Measurements from ENCODE around the gene PBX1. TPM values are rescaled to one million over a fixed set of nuclear protein-coding genes. Genes with fewer than 3 reads are reported as not detected.

The PBX1 gene
- total and polyA plus RNA-seq, 2 donors (not counting 3 experiments of a cell fraction or from before 2014, with no cell fraction given), result 10.7 to 24.1 TPM

GRCh38 chr1:164516591-164516990, 42.4 kb upstream of the PBX1 start:
- DNase-seq (ENCODE audit: low read depth, low spot score), result no peak
- Histone ChIP-seq H3K4me2 (ENCODE audit: insufficient read depth, low read length) (no peak overlapping the region), H3K4me1 (ENCODE audit: control insufficient read depth, extremely low read depth, insufficient read depth, low read length) (no peaks in the 10 kb centered on the region), H3K27me3 (ENCODE audit: control insufficient read depth in 2 of 2, insufficient read depth in 2 of 2, low read length in 2 of 2) (no peaks in the 10 kb centered on the region), H4K20me1 (replicated peaks; ENCODE audit: control insufficient read depth, extremely low read depth, insufficient read depth, low read length) (no peaks in the 10 kb centered on the region), H3K36me3 (ENCODE audit: control insufficient read depth in 2 of 2, extremely low read depth in 1 of 2, insufficient read depth in 2 of 2, low read length in 2 of 2) (no peaks in the 10 kb centered on the region), H3K4me3 (replicated peaks in 1 of 3; ENCODE audit: insufficient read depth in 1 of 3, low read depth in 1 of 3, low read length in 3 of 3) (no peak overlapping the region), H3K9me3 (replicated peaks; ENCODE audit: control insufficient read depth, insufficient read depth, low read length) (no peaks in the 10 kb centered on the region), H3K79me2 (ENCODE audit: control insufficient read depth, insufficient read depth, low read length) (no peaks in the 10 kb centered on the region), H3K9ac (replicated peaks; ENCODE audit: extremely low read depth, insufficient read depth, low read length) (no peak overlapping the region), H2AFZ (ENCODE audit: low read depth, low read length) (no peak overlapping the region), H3K9me1 (replicated peaks; ENCODE audit: control insufficient read depth, extremely low read depth, insufficient read depth, low read length) (no peaks in the 10 kb centered on the region), H3K27ac (ENCODE audit: insufficient read depth, low read depth, low read length) (no peak overlapping the region)
- FAIRE-seq, result no peak
- intact Hi-C loops (cut with micrococcal nuclease) (no loop called here), dilution Hi-C loops (cut with MboI; ENCODE audit: extremely low pct_ligation_motif_present, low sequenced_read_pairs) (no loop called here)
- POLR2A ChIA-PET, result no interaction called here
- CTCF ChIA-PET, result interaction anchor here (1.1 kb wide), 1 partner anchor 271 kb away, joined by 3 read pairs; no protein-coding TSS in a partner anchor
- no TSS peak for BruUV-seq (replicated peaks)
- TF ChIP-seq, protein P1, sequence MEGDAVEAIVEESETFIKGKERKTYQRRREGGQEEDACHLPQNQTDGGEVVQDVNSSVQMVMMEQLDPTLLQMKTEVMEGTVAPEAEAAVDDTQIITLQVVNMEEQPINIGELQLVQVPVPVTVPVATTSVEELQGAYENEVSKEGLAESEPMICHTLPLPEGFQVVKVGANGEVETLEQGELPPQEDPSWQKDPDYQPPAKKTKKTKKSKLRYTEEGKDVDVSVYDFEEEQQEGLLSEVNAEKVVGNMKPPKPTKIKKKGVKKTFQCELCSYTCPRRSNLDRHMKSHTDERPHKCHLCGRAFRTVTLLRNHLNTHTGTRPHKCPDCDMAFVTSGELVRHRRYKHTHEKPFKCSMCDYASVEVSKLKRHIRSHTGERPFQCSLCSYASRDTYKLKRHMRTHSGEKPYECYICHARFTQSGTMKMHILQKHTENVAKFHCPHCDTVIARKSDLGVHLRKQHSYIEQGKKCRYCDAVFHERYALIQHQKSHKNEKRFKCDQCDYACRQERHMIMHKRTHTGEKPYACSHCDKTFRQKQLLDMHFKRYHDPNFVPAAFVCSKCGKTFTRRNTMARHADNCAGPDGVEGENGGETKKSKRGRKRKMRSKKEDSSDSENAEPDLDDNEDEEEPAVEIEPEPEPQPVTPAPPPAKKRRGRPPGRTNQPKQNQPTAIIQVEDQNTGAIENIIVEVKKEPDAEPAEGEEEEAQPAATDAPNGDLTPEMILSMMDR (IDR thresholded peaks at IDR 0.05; ENCODE audit: extremely low read depth in 1 of 2, insufficient read depth in 1 of 2, low read depth in 1 of 2, low read length in 2 of 2), result no peak
- TF ChIP-seq GATA2 (IDR thresholded peaks at IDR 0.05; ENCODE audit: insufficient read depth, insufficient read length, low read depth, low read length) (no peak), FOS (IDR thresholded peaks at IDR 0.05; ENCODE audit: borderline replicate concordance, insufficient read depth, low read length) (no peak), MYC (IDR thresholded peaks at IDR 0.05; ENCODE audit: low read depth, low read length) (no peak), MAX (IDR thresholded peaks at IDR 0.05; ENCODE audit: insufficient read depth, insufficient read length) (no peak), JUN (IDR thresholded peaks at IDR 0.05; ENCODE audit: borderline replicate concordance, insufficient read depth, insufficient read length, low read depth) (no peak), EZH2 (IDR thresholded peaks at IDR 0.05; ENCODE audit: borderline replicate concordance, low read depth, low read length, severe bottlenecking) (no peak), POLR2A (IDR thresholded peaks at IDR 0.05; ENCODE audit: low read depth, low read length) (no peak), POLR2AphosphoS5 (IDR thresholded peaks at IDR 0.05; ENCODE audit: insufficient read depth, low read depth, low read length) (no peak)
